Right atrium auricular region (tissue), 2 donors: ENCODE results near the gene PSKH1. TPM values are rescaled to one million over a fixed set of nuclear protein-coding genes. Genes with fewer than 3 reads are reported as not detected.

Source experiments
- total RNA-seq, 2 donors: library from RNA; depleted of rRNA; stranded (reverse); fragments of >200 nt; gene quantifications; one replicate each; pipeline ENCODE4 v1.1.0, GENCODE V29; 2016

The PSKH1 gene
- total RNA-seq, 2 donors from 2014 or later, result 18.4 to 23.2 TPM

Other genes with a start within 250 kb of the PSKH1 start
- gene CARMIL2, start 248.1 kb upstream of the PSKH1 start, total RNA-seq, result under 1 TPM in 1 of 2 donors, not detected in 1; 0.47 TPM
- gene ACD, start 233.0 kb upstream of the PSKH1 start, total RNA-seq, result 10 to 100 TPM in 1 of 2 donors, 1 to 10 TPM in 1; 7.0 to 10.8 TPM
- gene PARD6A, start 232.3 kb upstream of the PSKH1 start, total RNA-seq, result 1 to 10 TPM; 3.9 to 5.6 TPM
- gene ENKD1, start 226.5 kb upstream of the PSKH1 start, total RNA-seq, result 10 to 100 TPM in 1 of 2 donors, 1 to 10 TPM in 1; 9.2 to 12.3 TPM
- gene C16orf86, start 226.4 kb upstream of the PSKH1 start, total RNA-seq, result 1 to 10 TPM; 3.6 to 7.7 TPM
- gene GFOD2, start 173.9 kb upstream of the PSKH1 start, total RNA-seq, result 1 to 10 TPM; 7.1 to 9.2 TPM
- gene RANBP10, start 86.7 kb upstream of the PSKH1 start, total RNA-seq, result 1 to 10 TPM; 7.8 to 8.9 TPM
- gene TSNAXIP1, start 86.4 kb upstream of the PSKH1 start, total RNA-seq, result under 1 TPM in 1 of 2 donors, not detected in 1; 0.55 TPM
- gene THAP11, start 50.9 kb upstream of the PSKH1 start, total RNA-seq, result 10 to 100 TPM; 42.5 to 59.4 TPM
- 100 to 1,000 TPM in 1 of 2 donors, 10 to 100 TPM in 1; 44.6 to 132 TPM for gene NUTF2, start 46.3 kb upstream of the PSKH1 start, total RNA-seq
- gene CENPT, start 45.6 kb upstream of the PSKH1 start, total RNA-seq, result 10 to 100 TPM in 1 of 2 donors, 1 to 10 TPM in 1; 8.7 to 19.1 TPM
- 10 to 100 TPM; 21.2 to 39.5 TPM for gene EDC4, start 20.2 kb upstream of the PSKH1 start, total RNA-seq
- not detected for gene NRN1L, start 8.4 kb upstream of the PSKH1 start, total RNA-seq
- gene CTRL, start 38.6 kb downstream of the PSKH1 start, total RNA-seq, result under 1 TPM in 1 of 2 donors, not detected in 1; 0.59 TPM
- 10 to 100 TPM; 37.3 to 38.4 TPM for gene PSMB10, start 43.6 kb downstream of the PSKH1 start, total RNA-seq
- 10 to 100 TPM in 1 of 2 donors, 1 to 10 TPM in 1; 2.9 to 11.8 TPM for gene LCAT, start 50.9 kb downstream of the PSKH1 start, total RNA-seq
- 10 to 100 TPM; 39.5 to 85.9 TPM for gene SLC12A4, start 75.4 kb downstream of the PSKH1 start, total RNA-seq
- not detected for gene DPEP3, start 87.2 kb downstream of the PSKH1 start, total RNA-seq
- gene DPEP2, start 106.2 kb downstream of the PSKH1 start, total RNA-seq, result 1 to 10 TPM in 1 of 2 donors, under 1 TPM in 1; 0.85 to 1.6 TPM
- gene DPEP2NB, start 122.7 kb downstream of the PSKH1 start, total RNA-seq, result not detected
- gene DDX28, start 130.0 kb downstream of the PSKH1 start, total RNA-seq, result 1 to 10 TPM; 4.3 to 4.8 TPM
- gene DUS2, start 130.0 kb downstream of the PSKH1 start, total RNA-seq, result 1 to 10 TPM; 4.5 to 4.9 TPM
- gene NFATC3, start 192.1 kb downstream of the PSKH1 start, total RNA-seq, result 10 to 100 TPM; 24.5 to 45.0 TPM